ENCODE data around the gene HEMK1.

DNA sequence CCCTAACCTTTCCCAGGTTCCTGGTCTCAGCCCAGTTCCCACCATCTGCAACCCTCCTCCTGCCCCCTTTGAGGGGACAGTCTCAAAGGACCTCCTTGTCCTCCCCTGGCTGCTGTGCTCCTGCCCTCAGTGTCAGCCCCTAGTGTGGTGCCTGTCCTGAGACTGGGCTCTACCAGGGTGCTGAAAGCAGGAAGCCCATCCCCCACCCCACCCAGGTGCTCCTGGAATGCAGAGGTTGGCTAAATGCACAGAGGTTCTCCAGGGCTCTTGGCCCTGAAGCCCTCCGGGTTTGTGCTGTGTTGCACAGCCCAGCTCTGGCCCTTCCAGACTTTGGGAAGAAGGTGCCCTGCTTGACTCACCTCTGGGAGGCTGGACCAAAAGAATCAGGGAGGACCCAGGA lies 23.5 kb upstream of the HEMK1 start:
- no peak for TF ChIP-seq CTCF (IDR thresholded peaks at IDR 0.05)
- TF ChIP-seq POLR2A (IDR thresholded peaks at IDR 0.05): no peak

Data from breast epithelium (tissue), 3 donors.